ENCODE measurements around the gene MEIOSIN. TPM values are rescaled to one million over a fixed set of nuclear protein-coding genes. Genes with fewer than 3 reads are reported as not detected.

The MEIOSIN gene
- total and polyA plus RNA-seq, 2 donors (not counting 1 experiment from before 2014, with no cell fraction given) = not detected

- Histone ChIP-seq H3K9me3 (ENCODE audit: control extremely low read depth in 1 of 3, control insufficient read depth in 2 of 3, insufficient read depth in 1 of 3, low read length in 2 of 3) (peaks cover 0 to 4% (median 0%) of the 10 kb centered on the region in 3 donors), H3K4me3 (ENCODE audit: control extremely low read depth in 1 of 5, extremely low read depth in 1 of 5, insufficient read depth in 1 of 5, low read depth in 2 of 5, low read length in 4 of 5) (no peak overlapping the region), H3K27ac (ENCODE audit: low read length in 2 of 2) (no peak overlapping the region), H3K27me3 (replicated peaks in 1 of 4; ENCODE audit: control extremely low read depth in 1 of 4, control insufficient read depth in 3 of 4, insufficient read depth in 4 of 4, low read length in 3 of 4) (peaks cover 0 to 23% (median 2%) of the 10 kb centered on the region in 4 experiments), H3K36me3 (replicated peaks in 1 of 2; ENCODE audit: control extremely low read depth in 1 of 2, control insufficient read depth in 1 of 2, extremely low read depth in 1 of 2, insufficient read depth in 2 of 2, low read length in 1 of 2) (peaks cover 0 to 16% of the 10 kb centered on the region in 2 experiments), H2AFZ (ENCODE audit: insufficient read depth, low read depth, low read length, poor library complexity, severe bottlenecking) (no peak overlapping the region), H3K79me2 (ENCODE audit: control insufficient read depth, insufficient read depth, low read length) (peaks cover 4% of the 10 kb centered on the region), H4K20me1 (ENCODE audit: control insufficient read depth, insufficient read depth, low read length, poor library complexity, severe bottlenecking) (peaks cover 88% of the 10 kb centered on the region), H3K4me2 (replicated peaks; ENCODE audit: low read depth, low read length, poor library complexity, severe bottlenecking) (no peak overlapping the region), H3K9ac (ENCODE audit: low read length) (no peak overlapping the region), H3K4me1 (ENCODE audit: control insufficient read depth in 2 of 2, insufficient read depth in 2 of 2, low read length in 2 of 2) (peaks cover 17 to 22% of the 10 kb centered on the region in 2 donors)
- Mint-ChIP-seq H3K4me3 (no peak overlapping the region), H3K27me3 (peaks cover 10% of the 10 kb centered on the region), H3K4me1 (peaks cover 19% of the 10 kb centered on the region), H3K27ac (no peak overlapping the region), H3K9me3 (ENCODE audit: insufficient read depth) (no peaks in the 10 kb centered on the region)
- ATAC-seq (ENCODE audit: low read depth) (no peak), DNase-seq (no peak)
- intact Hi-C loops (cut with micrococcal nuclease) = no loop called here
- 93% methylated on average over 14 of the region's 26 CpGs for WGBS (ENCODE audit: insufficient coverage)
- TF ChIP-seq, protein P1, sequence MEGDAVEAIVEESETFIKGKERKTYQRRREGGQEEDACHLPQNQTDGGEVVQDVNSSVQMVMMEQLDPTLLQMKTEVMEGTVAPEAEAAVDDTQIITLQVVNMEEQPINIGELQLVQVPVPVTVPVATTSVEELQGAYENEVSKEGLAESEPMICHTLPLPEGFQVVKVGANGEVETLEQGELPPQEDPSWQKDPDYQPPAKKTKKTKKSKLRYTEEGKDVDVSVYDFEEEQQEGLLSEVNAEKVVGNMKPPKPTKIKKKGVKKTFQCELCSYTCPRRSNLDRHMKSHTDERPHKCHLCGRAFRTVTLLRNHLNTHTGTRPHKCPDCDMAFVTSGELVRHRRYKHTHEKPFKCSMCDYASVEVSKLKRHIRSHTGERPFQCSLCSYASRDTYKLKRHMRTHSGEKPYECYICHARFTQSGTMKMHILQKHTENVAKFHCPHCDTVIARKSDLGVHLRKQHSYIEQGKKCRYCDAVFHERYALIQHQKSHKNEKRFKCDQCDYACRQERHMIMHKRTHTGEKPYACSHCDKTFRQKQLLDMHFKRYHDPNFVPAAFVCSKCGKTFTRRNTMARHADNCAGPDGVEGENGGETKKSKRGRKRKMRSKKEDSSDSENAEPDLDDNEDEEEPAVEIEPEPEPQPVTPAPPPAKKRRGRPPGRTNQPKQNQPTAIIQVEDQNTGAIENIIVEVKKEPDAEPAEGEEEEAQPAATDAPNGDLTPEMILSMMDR (IDR thresholded peaks at IDR 0.05) = no peak
- TF ChIP-seq EZH2 (IDR thresholded peaks at IDR 0.05; ENCODE audit: borderline replicate concordance, insufficient read depth, low read depth, low read length, poor library complexity, severe bottlenecking) = no peak
- ChIA-PET POLR2A (interaction anchor here (0.5 to 1.2 kb wide), 5 partner anchors 12 to 227 kb away, joined by 3 to 10 read pairs (median 4); no protein-coding TSS in a partner anchor), CTCF (interaction anchor here (2.2 kb wide), 1 partner anchor 16 kb away, joined by 10 read pairs; no protein-coding TSS in a partner anchor)
Measured at GRCh38 chr19:45782820-45783785, 49.9 kb downstream of the MEIOSIN start.

All from B cell (primary cell).